Right atrium auricular region (tissue), 2 donors: ENCODE results near the gene NHLRC4. TPM values are rescaled to one million over a fixed set of nuclear protein-coding genes. Genes with fewer than 3 reads are reported as not detected.
"Not testable (repeated sequence)": the region's sequence is repeated elsewhere in the genome, so short reads cannot be mapped to it uniquely, and the experiment has no call there.

Experiments
- DNase-seq: peaks from one replicate; pipeline ENCODE4 v3.0.0-alpha.2; 2019; ENCODE audit warnings: low spot score
- H3K27ac ChIP-seq, 2 donors: fragments of 200-600 bp; sonication (generic); 1 replicate in 1 of 2; 2 replicates in 1 of 2; pipeline ENCODE4 v1.5.1; 2016 to 2019
- H3K27me3 ChIP-seq, 2 donors: fragments of 200-600 bp; sonication (generic); one replicate each; pipeline versions ENCODE4 v1.5.1 to v1.6.0; 2017 to 2019
- H3K36me3 ChIP-seq: fragments of 200-600 bp; sonication (generic); one replicate; pipeline ENCODE4 v1.5.1; 2016
- H3K4me1 ChIP-seq, 2 donors: fragments of 200-600 bp; sonication (generic); one replicate each; pipeline versions ENCODE4 v1.5.1 to v1.6.0; 2017 to 2019
- H3K4me3 ChIP-seq, 2 donors: fragments of 200-600 bp; sonication (generic); 1 replicate in 1 of 2; 2 replicates in 1 of 2; pipeline ENCODE4 v1.5.1; 2017 to 2019; ENCODE audit warnings: mild to moderate bottlenecking in 1 of 2, moderate library complexity in 1 of 2
- H3K9me3 ChIP-seq, 2 donors: fragments of 200-600 bp; sonication (generic); one replicate each; pipeline ENCODE4 v1.5.1; 2019
- total RNA-seq, 2 donors: library from RNA; depleted of rRNA; stranded (reverse); fragments of >200 nt; gene quantifications; one replicate each; pipeline ENCODE4 v1.1.0, GENCODE V29; 2016
- TF ChIP-seq, protein P1 (sequence below), 2 donors: fragments of 200-600 bp; sonication (generic); IDR thresholded peaks; one replicate each; pipeline ENCODE4 v1.5.1; 2019; ENCODE audit warnings: antibody characterized with exemption in 2 of 2

NHLRC4 gene
- total RNA-seq, 2 donors from 2014 or later, result 0.43 to 0.74 TPM

- H3K27ac ChIP-seq, result no peak overlapping the region
- H3K27me3 ChIP-seq, result no peaks in the 10 kb centered on the region
- H3K4me1 ChIP-seq, result peaks cover 0 to 24% of the 10 kb centered on the region in 2 donors
Observed at GRCh38 chr16:593807-594206, 27.0 kb downstream of the NHLRC4 start.

GRCh38 chr16:595094-595528 lies 28.3 kb downstream of the NHLRC4 start:
- H3K4me1 ChIP-seq, result peaks cover 0 to 24% of the 10 kb centered on the region in 2 donors

More at GRCh38 chr16:593807-594206, 27.0 kb downstream of the NHLRC4 start:
- no peak for DNase-seq
- H3K36me3 ChIP-seq, result no peaks in the 10 kb centered on the region
- TF ChIP-seq, protein P1, sequence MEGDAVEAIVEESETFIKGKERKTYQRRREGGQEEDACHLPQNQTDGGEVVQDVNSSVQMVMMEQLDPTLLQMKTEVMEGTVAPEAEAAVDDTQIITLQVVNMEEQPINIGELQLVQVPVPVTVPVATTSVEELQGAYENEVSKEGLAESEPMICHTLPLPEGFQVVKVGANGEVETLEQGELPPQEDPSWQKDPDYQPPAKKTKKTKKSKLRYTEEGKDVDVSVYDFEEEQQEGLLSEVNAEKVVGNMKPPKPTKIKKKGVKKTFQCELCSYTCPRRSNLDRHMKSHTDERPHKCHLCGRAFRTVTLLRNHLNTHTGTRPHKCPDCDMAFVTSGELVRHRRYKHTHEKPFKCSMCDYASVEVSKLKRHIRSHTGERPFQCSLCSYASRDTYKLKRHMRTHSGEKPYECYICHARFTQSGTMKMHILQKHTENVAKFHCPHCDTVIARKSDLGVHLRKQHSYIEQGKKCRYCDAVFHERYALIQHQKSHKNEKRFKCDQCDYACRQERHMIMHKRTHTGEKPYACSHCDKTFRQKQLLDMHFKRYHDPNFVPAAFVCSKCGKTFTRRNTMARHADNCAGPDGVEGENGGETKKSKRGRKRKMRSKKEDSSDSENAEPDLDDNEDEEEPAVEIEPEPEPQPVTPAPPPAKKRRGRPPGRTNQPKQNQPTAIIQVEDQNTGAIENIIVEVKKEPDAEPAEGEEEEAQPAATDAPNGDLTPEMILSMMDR (IDR thresholded peaks at IDR 0.05), result no peak
- no peak overlapping the region for H3K4me3 ChIP-seq
- H3K9me3 ChIP-seq, result no peaks in the 10 kb centered on the region

DNA sequence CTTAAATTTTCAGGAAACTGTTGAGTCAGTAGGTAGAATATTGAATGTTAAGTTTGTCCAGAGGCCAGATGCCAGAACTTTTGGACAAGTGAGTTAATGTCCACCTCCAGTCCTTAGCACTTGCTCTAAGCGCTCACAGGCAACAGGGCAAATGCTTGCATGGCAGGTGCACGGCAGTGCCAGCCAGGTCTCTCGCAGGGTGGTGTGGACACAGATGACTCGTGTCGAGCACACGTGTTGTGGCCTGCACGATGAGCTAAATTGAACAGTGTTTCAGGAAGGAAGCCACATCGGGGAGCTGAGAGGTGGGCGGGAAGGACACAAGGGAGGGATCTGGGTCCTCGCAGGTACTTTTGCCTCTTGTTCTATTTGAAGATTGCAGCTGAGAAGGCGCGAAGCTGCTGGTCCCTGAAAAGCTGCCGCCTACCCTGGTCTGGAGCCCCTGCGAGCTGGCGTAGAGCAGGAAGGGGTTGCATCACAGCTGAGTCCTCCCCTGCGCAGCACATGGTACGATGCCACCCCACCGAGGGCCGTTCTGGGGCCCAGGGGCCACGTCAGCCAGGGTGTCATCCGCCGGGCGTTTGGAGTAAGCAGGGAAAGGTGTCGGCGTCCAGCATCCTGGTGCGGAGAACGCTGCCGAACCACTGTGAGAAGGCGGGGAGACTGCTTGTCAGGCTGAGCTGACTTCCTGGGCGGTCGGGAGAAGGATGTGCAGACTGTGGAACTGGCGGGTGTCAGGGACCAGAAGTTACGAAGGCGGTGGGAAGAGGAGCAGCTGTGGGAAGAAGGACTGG lies 29.3 kb downstream of the NHLRC4 start:
- H3K4me3 ChIP-seq, result no peak overlapping the region
- H3K27ac ChIP-seq, result no peak overlapping the region
- no peaks in the 10 kb centered on the region for H3K36me3 ChIP-seq
- no peak for DNase-seq
- TF ChIP-seq, protein P1 (IDR thresholded peaks at IDR 0.05), result no peak
- H3K27me3 ChIP-seq, result no peaks in the 10 kb centered on the region
- peaks cover 0 to 18% of the 10 kb centered on the region in 2 donors for H3K4me1 ChIP-seq
- no peaks in the 10 kb centered on the region for H3K9me3 ChIP-seq

More at GRCh38 chr16:595094-595528, 28.3 kb downstream of the NHLRC4 start:
- Histone ChIP-seq H3K9me3 (no peaks in the 10 kb centered on the region), H3K27me3 (no peaks in the 10 kb centered on the region), H3K4me3 (no peak overlapping the region), H3K27ac (no peak overlapping the region), H3K36me3 (no peaks in the 10 kb centered on the region)
- no peak for DNase-seq
- TF ChIP-seq, protein P1 (IDR thresholded peaks at IDR 0.05), result no peak

DNA sequence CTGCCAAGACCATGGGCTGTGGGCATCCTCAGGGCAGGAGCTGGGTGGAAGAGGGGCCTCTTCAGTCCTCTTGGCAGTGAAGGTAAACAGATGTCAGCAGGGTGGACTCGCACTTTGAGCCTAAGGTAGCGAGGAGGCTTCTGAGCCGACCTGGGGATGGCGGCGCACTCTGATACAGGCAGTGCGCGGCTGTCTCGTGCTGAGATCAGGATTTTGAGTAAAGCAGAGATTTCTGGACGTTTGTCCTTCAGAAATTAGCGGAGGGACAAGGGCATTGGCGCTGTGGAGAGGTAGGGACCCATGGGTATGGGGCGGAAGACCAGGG lies 29.9 kb downstream of the NHLRC4 start:
- TF ChIP-seq, protein P1 (IDR thresholded peaks at IDR 0.05), result no peak
- no peaks in the 10 kb centered on the region for H3K9me3 ChIP-seq
- no peaks in the 10 kb centered on the region for H3K27me3 ChIP-seq
- H3K4me3 ChIP-seq, result no peak overlapping the region
- peaks cover 0 to 16% of the 10 kb centered on the region in 2 donors for H3K4me1 ChIP-seq
- no peaks in the 10 kb centered on the region for H3K36me3 ChIP-seq
- no peak for DNase-seq
- H3K27ac ChIP-seq, result no peak overlapping the region

DNA sequence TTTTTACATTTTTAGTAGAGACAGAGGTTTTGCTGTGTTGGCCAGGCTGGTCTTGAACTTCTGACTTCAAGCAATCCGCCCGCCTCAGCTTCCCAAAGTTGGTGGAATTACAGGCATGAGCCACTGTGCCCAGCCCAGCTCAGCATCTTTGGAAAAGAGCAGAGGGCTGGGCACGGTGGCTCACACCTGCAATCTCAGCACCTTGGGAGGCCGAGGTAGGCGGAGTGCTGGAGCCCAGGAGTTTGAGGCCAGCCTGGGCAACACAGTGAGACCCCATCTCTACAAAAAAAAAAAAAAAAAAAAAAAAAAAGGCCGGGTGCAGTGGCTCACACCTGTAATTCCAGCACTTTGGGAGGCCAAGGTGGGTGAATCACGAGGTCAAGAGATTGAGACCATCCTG lies 30.9 kb downstream of the NHLRC4 start:
- not testable (repeated sequence) for H3K4me3 ChIP-seq, H3K36me3 ChIP-seq, DNase-seq, H3K27me3 ChIP-seq, H3K27ac ChIP-seq, H3K9me3 ChIP-seq, H3K4me1 ChIP-seq

GRCh38 chr16:598823-599739 lies 32.3 kb downstream of the NHLRC4 start:
- Histone ChIP-seq H3K4me3 (no peak overlapping the region), H3K27me3 (no peaks in the 10 kb centered on the region), H3K27ac (no peak overlapping the region), H3K4me1 (no peaks in the 10 kb centered on the region), H3K36me3 (no peaks in the 10 kb centered on the region), H3K9me3 (no peaks in the 10 kb centered on the region)
- no peak for DNase-seq
- TF ChIP-seq, protein P1 (IDR thresholded peaks at IDR 0.05), result no peak
